HepG2 (cell line): ENCODE data around the gene FAM89B.

Experiments
- ADNP ChIP-seq: sonication (generic); formaldehyde crosslinking; IDR thresholded peaks from 2 replicates; pipeline ENCODE4 v1.4.0; 2020; ENCODE audit warnings: missing genetic modification reagents
- ASH2L ChIP-seq: fragments of 300-600, 200-600 bp; sonication (generic); IDR thresholded peaks from 2 replicates; pipeline ENCODE4 v1.7.0; 2017; ENCODE audit warnings: low read depth, mild to moderate bottlenecking, moderate library complexity, mixed read lengths, low read length; ENCODE audit not compliant: insufficient read length
- EED ChIP-seq: sonication (generic); formaldehyde crosslinking; IDR thresholded peaks from 2 replicates; pipeline ENCODE4 v1.5.0; 2020; ENCODE audit warnings: mild to moderate bottlenecking, missing genetic modification reagents
- ELF4 ChIP-seq: sonication (generic); formaldehyde crosslinking; IDR thresholded peaks from 2 replicates; pipeline ENCODE4 v1.5.0; 2020; ENCODE audit warnings: missing genetic modification reagents, mild to moderate bottlenecking, moderate library complexity, borderline replicate concordance
- EP300 ChIP-seq, 3 experiments: sonication (generic) in 1 of 3; formaldehyde crosslinking in 1 of 3; IDR thresholded peaks; 2 replicates each; pipeline versions ENCODE4 v1.5.1 to v1.6.1; 2011 to 2020; ENCODE audit warnings: low read depth in 2 of 3, low read length in 2 of 3, borderline replicate concordance in 1 of 3, improper control_type of control experiment in 1 of 3, mild to moderate bottlenecking in 1 of 3, missing genetic modification reagents in 1 of 3, moderate library complexity in 1 of 3
- POLR2A ChIP-seq, 2 experiments: IDR thresholded peaks; 2 replicates each; pipeline ENCODE4 v1.6.1; 2011; ENCODE audit warnings: low read depth in 2 of 2, low read length in 2 of 2, mild to moderate bottlenecking in 1 of 2, moderate library complexity in 1 of 2; ENCODE audit not compliant: insufficient read depth in 1 of 2
- POLR2AphosphoS5 ChIP-seq: IDR thresholded peaks from 2 replicates; pipeline ENCODE4 v1.6.1; 2012; ENCODE audit warnings: low read depth, low read length
- SUZ12 ChIP-seq: fragments of 150-350 bp; IDR thresholded peaks from 2 replicates; pipeline ENCODE4 v1.6.1; 2014; ENCODE audit warnings: low read depth, low read length
- TGIF2 ChIP-seq: IDR thresholded peaks from 2 replicates; pipeline ENCODE4 v1.6.1; 2016; ENCODE audit warnings: control low read depth, missing compliant biosample characterization
- TRIM24 ChIP-seq: sonication (generic); formaldehyde crosslinking; IDR thresholded peaks from 2 replicates; pipeline ENCODE4 v1.8.0; 2022; ENCODE audit warnings: mild to moderate bottlenecking, missing genetic modification reagents
- ZNF224 ChIP-seq: sonication (generic); formaldehyde crosslinking; IDR thresholded peaks from 2 replicates; pipeline ENCODE4 v1.5.0; 2020; ENCODE audit warnings: mild to moderate bottlenecking, missing genetic modification reagents
- ZNF562 ChIP-seq: sonication (generic); formaldehyde crosslinking; IDR thresholded peaks from 2 replicates; pipeline ENCODE4 v1.8.0; 2022; ENCODE audit warnings: missing genetic modification reagents, borderline replicate concordance
- ZSCAN20 ChIP-seq: sonication (generic); formaldehyde crosslinking; IDR thresholded peaks from 2 replicates; pipeline ENCODE4 v1.4.0; 2020; ENCODE audit warnings: missing genetic modification reagents, mild to moderate bottlenecking, borderline replicate concordance
- TF ChIP-seq, protein P1 (sequence below): IDR thresholded peaks from 2 replicates; pipeline ENCODE4 v1.6.1; 2016; ENCODE audit warnings: missing compliant biosample characterization, missing genetic modification reagents, borderline replicate concordance

DNA sequence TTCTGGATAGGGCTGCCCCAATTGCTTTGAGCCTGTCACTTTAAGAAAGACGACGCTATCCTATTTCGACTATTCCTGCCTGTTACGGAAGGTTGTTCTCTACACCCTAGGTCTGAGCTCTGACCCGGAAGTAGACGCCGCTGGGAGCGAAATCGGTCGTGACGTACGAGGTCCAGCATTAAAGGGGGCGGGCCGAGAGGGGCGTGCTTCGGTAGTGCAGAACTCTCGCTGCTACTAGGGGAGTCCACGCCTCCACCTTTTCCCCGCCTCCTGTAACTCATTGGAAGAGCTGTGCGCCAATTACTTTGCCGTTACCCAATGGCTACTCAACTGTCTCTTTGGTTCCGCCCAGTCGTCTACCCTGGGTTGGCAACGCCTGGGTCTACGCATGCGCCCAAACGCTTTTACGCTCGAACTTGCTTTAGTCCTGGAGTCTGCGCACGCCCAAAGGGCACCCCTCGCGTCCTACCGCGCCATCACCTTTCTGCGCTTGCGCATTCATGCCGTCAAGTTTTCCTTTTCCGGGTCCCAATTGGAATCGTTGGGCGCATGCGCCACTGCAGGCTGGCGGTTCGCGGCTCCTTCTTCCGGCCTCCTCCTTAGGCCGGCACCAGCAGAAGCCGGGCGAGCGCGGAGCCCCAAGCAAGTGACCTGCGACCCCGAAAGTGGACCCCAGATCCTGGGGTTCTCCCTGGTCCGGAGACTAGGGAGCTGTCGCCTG, 43.1 kb downstream of the FAM89B start, which contains the start of gene PCNX3:
- TF ChIP-seq EED (CRISPR knock-in tag) (no peak), TRIM24 (CRISPR knock-in tag) (no peak), EP300 (IDR thresholded peaks at IDR 0.05; ENCODE audit: low read depth in 2 of 2, low read length in 2 of 2) (0 out of 4 replicates have a peak, but pooled peaks of 1 of the 2 experiments have one; percentile 27), EP300 (CRISPR knock-in tag; IDR thresholded peaks at IDR 0.05; ENCODE audit: borderline replicate concordance) (no peak; the same call in 1 of the 2 replicates), ASH2L (peak; percentile 48), POLR2A (IDR thresholded peaks at IDR 0.05; ENCODE audit: insufficient read depth in 1 of 2, low read depth in 2 of 2, low read length in 2 of 2) (peak in 1 of 2 experiments; percentile 44; a peak in 2 of 4 replicates), SUZ12 (no peak), POLR2AphosphoS5 (peak; percentile 61), ZSCAN20 (CRISPR knock-in tag) (no peak), ZNF562 (CRISPR knock-in tag) (no peak), ADNP (CRISPR knock-in tag) (no peak), TGIF2 (no peak), ZNF224 (no peak), ELF4 (CRISPR knock-in tag) (peak; percentile 65; the same call in 1 of the 2 replicates)
- TF ChIP-seq, protein P1, sequence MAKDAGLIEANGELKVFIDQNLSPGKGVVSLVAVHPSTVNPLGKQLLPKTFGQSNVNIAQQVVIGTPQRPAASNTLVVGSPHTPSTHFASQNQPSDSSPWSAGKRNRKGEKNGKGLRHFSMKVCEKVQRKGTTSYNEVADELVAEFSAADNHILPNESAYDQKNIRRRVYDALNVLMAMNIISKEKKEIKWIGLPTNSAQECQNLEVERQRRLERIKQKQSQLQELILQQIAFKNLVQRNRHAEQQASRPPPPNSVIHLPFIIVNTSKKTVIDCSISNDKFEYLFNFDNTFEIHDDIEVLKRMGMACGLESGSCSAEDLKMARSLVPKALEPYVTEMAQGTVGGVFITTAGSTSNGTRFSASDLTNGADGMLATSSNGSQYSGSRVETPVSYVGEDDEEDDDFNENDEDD (CRISPR knock-in tag), result no peak; the same call in 1 of the 2 replicates
